H54 (cell line): Measurements from ENCODE around the gene PCOLCE2.
A peak's percentile ranks its signal among the peaks of the same experiment; 100 is the strongest.

ENCODE experiments used
- DNase-seq: peaks from one replicate; pipeline ENCODE4 v3.0.0; 2011; ENCODE audit warnings: low spot score, mixed read lengths; ENCODE audit not compliant: insufficient read length
- FAIRE-seq: peaks from 3 replicates; lab custom pipeline; 2011; peaks lifted over from hg19 to GRCh38; lab: Jason Lieb, UNC
- POLR2A ChIP-seq: IDR thresholded peaks from 2 replicates; pipeline ENCODE4 v1.6.1; 2011; ENCODE audit warnings: low read depth, mild to moderate bottlenecking, low read length

Gene PCOLCE2

GRCh38 chr3:142888481-142889211 is at the start of gene PCOLCE2:
PCOLCE2 (minus strand) TSS chr3:142889083; CDS start chr3:142888896, 187 bp downstream.
- FAIRE-seq (no peak), DNase-seq (peak; percentile 58)
- no peak for TF ChIP-seq POLR2A

- DNase-seq: no peak
- TF ChIP-seq POLR2A: no peak
- no peak for FAIRE-seq
These were observed 47.1 kb upstream of the PCOLCE2 start for GRCh38 chr3:142935963-142936362.

GRCh38 chr3:142934887-142935269 is 46.0 kb upstream of the PCOLCE2 start:
- TF ChIP-seq POLR2A: no peak
- DNase-seq: no peak
- FAIRE-seq: no peak

- DNase-seq (no peak), FAIRE-seq (no peak)
- TF ChIP-seq POLR2A: no peak
These were observed 45.4 kb upstream of the PCOLCE2 start for GRCh38 chr3:142934128-142934886.

- FAIRE-seq: no peak
- no peak for DNase-seq
- no peak for TF ChIP-seq POLR2A
These were observed 42.3 kb upstream of the PCOLCE2 start for GRCh38 chr3:142931222-142931621.

GRCh38 chr3:142930463-142930862 is 41.6 kb upstream of the PCOLCE2 start:
- TF ChIP-seq POLR2A: no peak
- no peak for DNase-seq
- FAIRE-seq: no peak

GRCh38 chr3:142929890-142930289 is 41.0 kb upstream of the PCOLCE2 start:
- DNase-seq (no peak), FAIRE-seq (no peak)
- TF ChIP-seq POLR2A: no peak

GRCh38 chr3:142929109-142929508 is 40.2 kb upstream of the PCOLCE2 start:
- FAIRE-seq (peak; percentile 87), DNase-seq (peak; percentile 51)
- TF ChIP-seq POLR2A: no peak

GRCh38 chr3:142926368-142926944 is 37.6 kb upstream of the PCOLCE2 start:
- no peak for TF ChIP-seq POLR2A
- no peak for FAIRE-seq
- no peak for DNase-seq

- DNase-seq (no peak), FAIRE-seq (no peak)
- no peak for TF ChIP-seq POLR2A
These were observed 36.3 kb upstream of the PCOLCE2 start for GRCh38 chr3:142925140-142925539.

- TF ChIP-seq POLR2A: no peak
- FAIRE-seq: no peak
- no peak for DNase-seq
These were observed 34.8 kb upstream of the PCOLCE2 start for GRCh38 chr3:142923694-142924093.

GRCh38 chr3:142916605-142917004 is 27.7 kb upstream of the PCOLCE2 start:
- FAIRE-seq: no peak
- TF ChIP-seq POLR2A: no peak

GRCh38 chr3:142915636-142916035 is 26.8 kb upstream of the PCOLCE2 start:
- no peak for DNase-seq
- no peak for FAIRE-seq
- no peak for TF ChIP-seq POLR2A

More at GRCh38 chr3:142916605-142917004, 27.7 kb upstream of the PCOLCE2 start:
- no peak for DNase-seq

- FAIRE-seq (no peak), DNase-seq (no peak)
- TF ChIP-seq POLR2A: no peak
These were observed 25.5 kb upstream of the PCOLCE2 start for GRCh38 chr3:142914286-142914811.
